Progenitor cell of endocrine pancreas (in vitro differentiated cells): ENCODE measurements around the gene MLPH. TPM values are rescaled to one million over a fixed set of nuclear protein-coding genes. Genes with fewer than 3 reads are reported as not detected.

Experiments
- DNase-seq: peaks from one replicate; pipeline ENCODE4 v3.0.0; 2021; ENCODE audit warnings: low spot score; ENCODE audit not compliant: unreplicated experiment
- H3K27ac Mint-ChIP-seq: 2 replicates; pipeline ENCODE4 v1.8.0; 2021; ENCODE audit warnings: mild to moderate bottlenecking, moderate library complexity, mixed read lengths
- H3K27me3 Mint-ChIP-seq: 2 replicates; pipeline ENCODE4 v1.8.0; 2021; ENCODE audit warnings: mixed read lengths
- H3K36me3 Mint-ChIP-seq: 2 replicates; pipeline ENCODE4 v1.8.0; 2022; ENCODE audit warnings: mixed read lengths; ENCODE audit not compliant: insufficient read depth
- H3K4me1 Mint-ChIP-seq: 2 replicates; pipeline ENCODE4 v1.8.0; 2021; ENCODE audit warnings: low read depth, mixed read lengths
- H3K4me3 Mint-ChIP-seq: 2 replicates; pipeline ENCODE4 v1.8.0; 2021; ENCODE audit warnings: low read depth, mild to moderate bottlenecking, moderate library complexity, mixed read lengths
- H3K9me3 Mint-ChIP-seq: 2 replicates; pipeline ENCODE4 v1.8.0; 2021; ENCODE audit warnings: low read depth, mixed read lengths
- total RNA-seq: library from RNA; stranded (reverse); gene quantifications from 2 replicates; pipeline ENCODE4 v1.2.1, GENCODE V29; 2021
- TF ChIP-seq, protein P1 (sequence below): fragments of 200-600 bp; sonication (generic); IDR thresholded peaks from one replicate; pipeline ENCODE4 v1.5.0; 2021; ENCODE audit warnings: antibody characterized with exemption, mild to moderate bottlenecking; ENCODE audit not compliant: unreplicated experiment

Gene MLPH
- total RNA-seq, 1 donor from 2014 or later = 1.2 TPM

DNA sequence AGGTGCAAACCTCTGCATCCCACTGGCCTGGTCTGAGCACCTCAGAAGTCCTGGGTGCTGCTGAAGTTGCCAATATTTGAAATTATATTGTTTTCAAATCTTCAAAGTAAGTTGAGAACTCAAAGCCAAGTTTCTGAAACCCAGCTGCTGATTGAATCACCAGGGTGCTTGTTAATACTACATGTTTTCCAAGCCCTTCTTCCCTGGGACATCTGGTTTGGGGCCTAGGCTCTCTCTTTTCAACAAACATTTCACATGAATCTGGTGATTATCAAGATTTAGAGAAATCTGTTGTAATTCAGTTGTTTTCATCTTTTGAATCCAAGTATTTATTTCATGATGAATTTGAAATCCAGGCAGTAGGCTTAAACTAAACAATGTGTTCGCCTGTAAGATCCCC lies 24.4 kb downstream of the MLPH start:
- Mint-ChIP-seq H3K27me3 (peaks cover 12% of the 10 kb centered on the region), H3K36me3 (no peaks in the 10 kb centered on the region), H3K9me3 (peaks cover under 1% of the 10 kb centered on the region), H3K27ac (peak overlapping the region; percentile 59), H3K4me3 (no peak overlapping the region), H3K4me1 (peaks cover 4% of the 10 kb centered on the region)
- TF ChIP-seq, protein P1, sequence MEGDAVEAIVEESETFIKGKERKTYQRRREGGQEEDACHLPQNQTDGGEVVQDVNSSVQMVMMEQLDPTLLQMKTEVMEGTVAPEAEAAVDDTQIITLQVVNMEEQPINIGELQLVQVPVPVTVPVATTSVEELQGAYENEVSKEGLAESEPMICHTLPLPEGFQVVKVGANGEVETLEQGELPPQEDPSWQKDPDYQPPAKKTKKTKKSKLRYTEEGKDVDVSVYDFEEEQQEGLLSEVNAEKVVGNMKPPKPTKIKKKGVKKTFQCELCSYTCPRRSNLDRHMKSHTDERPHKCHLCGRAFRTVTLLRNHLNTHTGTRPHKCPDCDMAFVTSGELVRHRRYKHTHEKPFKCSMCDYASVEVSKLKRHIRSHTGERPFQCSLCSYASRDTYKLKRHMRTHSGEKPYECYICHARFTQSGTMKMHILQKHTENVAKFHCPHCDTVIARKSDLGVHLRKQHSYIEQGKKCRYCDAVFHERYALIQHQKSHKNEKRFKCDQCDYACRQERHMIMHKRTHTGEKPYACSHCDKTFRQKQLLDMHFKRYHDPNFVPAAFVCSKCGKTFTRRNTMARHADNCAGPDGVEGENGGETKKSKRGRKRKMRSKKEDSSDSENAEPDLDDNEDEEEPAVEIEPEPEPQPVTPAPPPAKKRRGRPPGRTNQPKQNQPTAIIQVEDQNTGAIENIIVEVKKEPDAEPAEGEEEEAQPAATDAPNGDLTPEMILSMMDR = no peak
- no peak for DNase-seq

DNA sequence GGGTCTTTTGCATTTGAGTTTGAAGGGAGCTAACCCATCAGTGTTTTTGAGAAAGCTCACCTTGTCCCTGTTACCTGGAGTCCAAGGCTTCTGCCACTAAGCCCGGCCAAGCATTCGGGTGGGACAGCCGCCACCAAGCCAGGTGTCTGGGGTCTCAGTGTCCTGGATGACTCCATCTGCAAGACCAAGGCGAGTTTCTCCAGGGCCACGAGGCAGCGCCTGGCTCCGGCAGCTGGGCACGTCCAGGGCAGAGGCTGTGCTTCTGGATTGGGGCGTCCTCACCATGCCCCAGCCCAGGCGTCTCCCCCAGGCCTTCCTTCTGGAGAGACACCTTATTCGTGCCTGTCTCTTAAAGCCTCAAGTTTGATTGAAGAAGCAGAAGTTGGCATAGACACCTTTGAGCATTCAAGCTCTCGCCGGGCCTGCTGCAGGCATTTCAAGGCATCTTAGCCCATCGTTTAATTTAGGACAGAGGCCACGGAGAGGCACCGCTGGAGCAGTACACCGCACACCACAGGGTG lies 24.9 kb downstream of the MLPH start:
- no peak overlapping the region for H3K4me3 Mint-ChIP-seq

DNA sequence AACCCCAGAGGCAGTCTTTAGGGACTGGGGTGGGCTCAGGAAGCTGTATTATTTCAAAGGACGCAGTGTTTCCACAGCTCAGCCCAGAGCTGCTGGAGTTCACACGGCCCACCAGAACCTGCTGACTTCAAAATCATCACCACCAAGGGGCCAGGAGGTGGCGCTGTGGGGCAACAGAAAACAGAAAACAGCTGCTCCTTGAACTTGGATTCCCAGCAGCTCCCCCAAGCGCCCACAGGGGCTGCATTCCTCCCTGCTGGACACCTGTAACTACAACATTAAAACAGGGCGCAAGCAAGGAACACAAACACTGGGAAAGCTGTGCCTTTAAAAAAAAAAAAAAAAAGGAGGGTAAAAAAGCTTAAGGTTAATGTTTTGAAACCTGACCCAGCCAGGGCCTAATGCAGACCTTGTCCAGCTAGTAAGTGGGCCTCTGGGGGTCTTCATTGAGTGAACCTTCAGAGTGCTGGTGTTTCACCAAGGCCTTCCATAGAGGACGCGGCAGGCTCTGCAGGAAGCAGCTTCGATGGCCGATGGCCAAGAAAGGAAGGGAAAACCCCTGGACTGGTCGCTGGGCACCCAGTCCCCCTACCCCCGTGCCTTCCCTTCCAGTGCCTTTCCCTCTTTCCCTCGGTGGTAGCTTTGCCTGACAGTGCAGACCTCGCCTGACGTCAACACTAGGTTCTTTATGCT lies 25.9 kb downstream of the MLPH start:
- TF ChIP-seq, protein P1 = peak; percentile 96
- Mint-ChIP-seq H3K27me3 (peaks cover 6% of the 10 kb centered on the region), H3K27ac (no peak overlapping the region), H3K4me3 (no peak overlapping the region), H3K4me1 (peaks cover 4% of the 10 kb centered on the region), H3K36me3 (no peaks in the 10 kb centered on the region), H3K9me3 (no peaks in the 10 kb centered on the region)
- peak; percentile 82 for DNase-seq

More for the DNA sequence above, 24.9 kb downstream of the MLPH start:
- Mint-ChIP-seq H3K27me3 (peaks cover 12% of the 10 kb centered on the region), H3K27ac (no peak overlapping the region), H3K36me3 (no peaks in the 10 kb centered on the region), H3K9me3 (no peaks in the 10 kb centered on the region), H3K4me1 (peaks cover 4% of the 10 kb centered on the region)
- TF ChIP-seq, protein P1 = no peak
- no peak for DNase-seq

DNA sequence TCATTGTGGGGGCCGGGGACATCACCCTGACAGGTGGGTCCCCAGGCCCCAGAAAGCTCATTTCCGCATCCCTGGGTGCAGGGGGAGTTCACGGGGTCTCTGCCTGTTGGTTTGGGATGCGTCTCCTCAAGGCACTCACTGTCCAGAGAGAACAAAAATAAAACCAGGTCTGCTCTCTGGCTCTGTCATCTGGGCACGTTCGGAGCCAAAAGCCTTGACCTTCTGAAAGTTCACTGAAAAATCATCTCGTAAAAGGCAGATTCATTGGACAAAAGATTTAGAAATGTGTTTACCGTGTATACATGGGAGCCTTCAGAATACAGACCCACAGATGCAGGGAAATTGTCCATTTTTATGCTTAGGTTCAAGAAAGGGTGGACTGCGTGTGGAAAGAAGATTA lies 26.6 kb downstream of the MLPH start:
- Mint-ChIP-seq H3K27me3 (peaks cover 3% of the 10 kb centered on the region), H3K4me1 (peaks cover 4% of the 10 kb centered on the region), H3K9me3 (no peaks in the 10 kb centered on the region), H3K4me3 (no peak overlapping the region), H3K27ac (no peak overlapping the region), H3K36me3 (no peaks in the 10 kb centered on the region)
- no peak for DNase-seq
- TF ChIP-seq, protein P1 = no peak

DNA sequence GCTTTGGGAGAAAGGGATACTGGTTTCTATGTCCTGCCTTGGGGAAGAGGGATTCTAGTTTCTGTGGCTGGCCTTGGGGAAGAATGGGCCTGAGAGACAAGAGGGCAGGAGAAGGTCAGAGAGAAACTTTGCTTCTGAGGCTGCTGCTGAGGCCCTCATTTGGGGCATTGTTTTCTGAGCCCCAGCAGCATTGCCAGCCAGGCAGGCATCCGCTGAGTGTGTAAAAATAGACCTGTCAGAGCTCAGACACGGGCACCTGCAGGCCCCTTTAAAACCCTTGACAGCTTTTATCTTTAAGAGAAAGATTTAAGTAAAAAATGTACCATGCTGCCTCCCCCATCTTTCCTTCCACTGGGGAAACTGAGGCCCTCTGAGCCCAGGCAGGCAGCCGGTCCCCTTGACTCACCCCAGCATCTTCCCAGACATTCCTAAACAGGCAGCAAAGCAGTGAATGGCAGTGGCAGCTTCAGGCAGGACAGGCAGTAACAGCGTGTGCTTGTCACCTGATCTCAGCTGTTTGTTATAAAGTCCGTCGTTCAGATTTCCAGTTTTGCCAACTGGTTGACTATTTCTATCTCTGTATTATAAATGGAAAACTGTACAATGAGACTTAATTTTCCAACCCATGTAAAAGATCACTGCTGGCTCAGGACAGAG lies 27.6 kb downstream of the MLPH start:
- no peaks in the 10 kb centered on the region for H3K36me3 Mint-ChIP-seq
- H3K27me3 Mint-ChIP-seq = peaks cover 5% of the 10 kb centered on the region
- TF ChIP-seq, protein P1 = no peak
- no peak overlapping the region for H3K27ac Mint-ChIP-seq
- no peak for DNase-seq
- H3K4me1 Mint-ChIP-seq = peaks cover 4% of the 10 kb centered on the region
- H3K9me3 Mint-ChIP-seq = no peaks in the 10 kb centered on the region
- H3K4me3 Mint-ChIP-seq = no peak overlapping the region
